Naive thymus-derived CD4-positive, alpha-beta T cell (primary cell): ENCODE results near the gene NSRP1. TPM values are rescaled to one million over a fixed set of nuclear protein-coding genes. Genes with fewer than 3 reads are reported as not detected.

Experiments used
- ATAC-seq: fragments of 150-1000 bp; cut with Tn5 transposase; 2 replicates; pipeline ENCODE4 v1.10.0; 2021; ENCODE audit warnings: mild to moderate bottlenecking, moderate library complexity
- CTCF ChIA-PET: fragments of 350-600 bp; sonication (Branson Sonifier 250); formaldehyde crosslinking; loops from one replicate; lab custom pipeline; 2021; ENCODE audit warnings: antibody characterized with exemption; lab: Charles Lee
- POLR2A ChIA-PET: fragments of 350-600 bp; sonication (Branson Sonifier 250); formaldehyde crosslinking; loops from one replicate; lab custom pipeline; 2021; ENCODE audit warnings: antibody characterized with exemption, inconsistent platforms; lab: Charles Lee
- DNase-seq, 9 donors: peaks; one replicate each; pipeline versions ENCODE4 v3.0.0 to v3.0.0-alpha.2; 2020 to 2022; ENCODE audit warnings: mixed read lengths in 1 of 9
- H3K27ac ChIP-seq: one replicate; pipeline ENCODE4 v1.7.0; 2013; ENCODE audit warnings: mild to moderate bottlenecking, low read depth, low read length, moderate library complexity
- H3K27me3 ChIP-seq, 2 donors: one replicate each; pipeline ENCODE4 v1.7.0; 2013; ENCODE audit warnings: low read length in 2 of 2, mild to moderate bottlenecking in 2 of 2, moderate library complexity in 2 of 2; ENCODE audit not compliant: control insufficient read depth in 2 of 2, insufficient read depth in 2 of 2
- H3K36me3 ChIP-seq, 3 experiments: 1 replicate in 2 of 3; 2 replicates in 1 of 3; pipeline ENCODE4 v1.7.0; 2013; ENCODE audit warnings: low read length in 3 of 3, mild to moderate bottlenecking in 3 of 3, moderate library complexity in 1 of 3; ENCODE audit not compliant: insufficient read depth in 3 of 3, control insufficient read depth in 2 of 3
- H3K4me1 ChIP-seq, 2 donors: one replicate each; pipeline ENCODE4 v1.7.0; 2013; ENCODE audit warnings: low read length in 2 of 2, mild to moderate bottlenecking in 2 of 2, moderate library complexity in 1 of 2; ENCODE audit not compliant: control insufficient read depth in 2 of 2, insufficient read depth in 2 of 2
- H3K4me3 ChIP-seq: 2 replicates; pipeline ENCODE4 v1.7.0; 2013; ENCODE audit warnings: mild to moderate bottlenecking, low read length
- H3K9me3 ChIP-seq, 3 experiments: 1 replicate in 2 of 3; 2 replicates in 1 of 3; pipeline ENCODE4 v1.7.0; 2013; ENCODE audit warnings: low read length in 3 of 3; ENCODE audit not compliant: control insufficient read depth in 2 of 3
- H3K27ac Mint-ChIP-seq, 9 donors: one replicate each; pipeline ENCODE4 v1.8.0; 2020 to 2022; ENCODE audit warnings: mixed read lengths in 9 of 9, mild to moderate bottlenecking in 8 of 9, moderate library complexity in 5 of 9, inconsistent platforms in 2 of 9
- H3K27me3 Mint-ChIP-seq, 5 donors: one replicate each; pipeline ENCODE4 v1.8.0; 2021 to 2022; ENCODE audit warnings: mixed read lengths in 5 of 5, mild to moderate bottlenecking in 1 of 5
- H3K36me3 Mint-ChIP-seq, 5 donors: one replicate each; pipeline ENCODE4 v1.8.0; 2020 to 2022; ENCODE audit warnings: mixed read lengths in 5 of 5, mild to moderate bottlenecking in 3 of 5, inconsistent platforms in 1 of 5
- H3K4me1 Mint-ChIP-seq, 7 donors: one replicate each; pipeline ENCODE4 v1.8.0; 2020 to 2022; ENCODE audit warnings: mixed read lengths in 7 of 7, mild to moderate bottlenecking in 3 of 7, inconsistent platforms in 1 of 7
- H3K4me3 Mint-ChIP-seq, 10 donors: one replicate each; pipeline ENCODE4 v1.8.0; 2020 to 2022; ENCODE audit warnings: mild to moderate bottlenecking in 10 of 10, mixed read lengths in 10 of 10, moderate library complexity in 6 of 10, inconsistent platforms in 2 of 10
- H3K9me3 Mint-ChIP-seq, 11 donors: one replicate each; pipeline ENCODE4 v1.8.0; 2020 to 2022; ENCODE audit warnings: mixed read lengths in 11 of 11, mild to moderate bottlenecking in 4 of 11, inconsistent platforms in 1 of 11, moderate library complexity in 1 of 11
- intact Hi-C, 2 donors: fragments of 100-400 bp; cut with micrococcal nuclease; formaldehyde crosslinking; loops; one replicate each; pipeline ENCODE4 v1.15.1; 2023
- polyA plus RNA-seq, 2 donors: library from polyadenylated mRNA; unstranded; fragments of 300-500 nt; fragmentation: Illumina TruSeq; gene quantifications; one replicate each; pipeline ENCODE4 v1.2.3, GENCODE V29; 2021
- total RNA-seq, 6 experiments: library from RNA in 5 of 6; stranded (reverse) in 5 of 6; gene quantifications; 1 replicate in 5 of 6; 2 replicates in 1 of 6; pipeline ENCODE4 v1.2.3 and lab custom pipeline; 2021 to 2026

The NSRP1 gene
- total and polyA plus RNA-seq, 7 experiments from 2014 or later = 23.3 to 34.7 (median 29.3) TPM

- H3K4me1 ChIP-seq = no peaks in the 10 kb centered on the region
- no peak overlapping the region for H3K27ac Mint-ChIP-seq
- H3K27me3 ChIP-seq = no peaks in the 10 kb centered on the region
- ChIA-PET CTCF (no interaction called here), POLR2A (interaction anchor here (0.5 kb wide), 1 partner anchor 113 kb away, joined by 7 read pairs; no protein-coding TSS in a partner anchor)
- H3K27ac ChIP-seq = no peak overlapping the region
- H3K4me3 ChIP-seq = no peak overlapping the region
- DNase-seq (no peak), ATAC-seq (no peak)
- no peaks in the 10 kb centered on the region for H3K27me3 Mint-ChIP-seq
- intact Hi-C loops = no loop called here
- no peaks in the 10 kb centered on the region for H3K9me3 ChIP-seq
- H3K36me3 ChIP-seq = no peaks in the 10 kb centered on the region
- no peaks in the 10 kb centered on the region for H3K36me3 Mint-ChIP-seq
- H3K4me3 Mint-ChIP-seq = no peak overlapping the region
- peaks cover 0 to 2% (median 0%) of the 10 kb centered on the region in 11 donors for H3K9me3 Mint-ChIP-seq
- peaks cover 0 to 2% (median 0%) of the 10 kb centered on the region in 7 donors for H3K4me1 Mint-ChIP-seq
Measured at GRCh38 chr17:30217746-30218245, 101.2 kb downstream of the NSRP1 start.

DNA sequence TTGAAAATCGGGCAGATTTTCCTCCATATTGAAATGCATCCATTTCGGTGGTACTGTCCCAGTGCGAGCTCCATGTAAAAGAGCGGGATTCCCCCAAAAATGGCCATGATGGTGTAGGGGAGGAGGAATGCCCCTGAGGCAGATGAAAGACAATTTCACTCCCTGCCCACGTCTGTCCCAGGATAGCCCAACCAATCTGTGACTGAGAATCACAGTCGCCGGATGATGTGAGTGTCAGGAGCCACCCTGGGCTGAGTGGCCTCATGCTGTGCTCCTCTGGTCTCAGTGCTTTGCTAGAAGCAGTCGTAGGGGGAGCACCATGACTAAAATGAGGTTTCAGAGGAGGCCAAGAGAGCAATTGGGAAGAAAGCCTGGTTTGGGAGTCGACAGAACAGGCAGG, 102.2 kb downstream of the NSRP1 start:
- intact Hi-C loops = no loop called here
- Mint-ChIP-seq H3K4me3 (no peak overlapping the region), H3K9me3 (peaks cover 0 to 2% (median 0%) of the 10 kb centered on the region in 11 donors), H3K27me3 (no peaks in the 10 kb centered on the region), H3K4me1 (peaks cover 0 to 2% (median 0%) of the 10 kb centered on the region in 7 donors), H3K36me3 (no peaks in the 10 kb centered on the region), H3K27ac (no peak overlapping the region)
- Histone ChIP-seq H3K27ac (no peak overlapping the region), H3K4me3 (no peak overlapping the region), H3K36me3 (no peaks in the 10 kb centered on the region), H3K27me3 (no peaks in the 10 kb centered on the region), H3K4me1 (no peaks in the 10 kb centered on the region), H3K9me3 (no peaks in the 10 kb centered on the region)
- ChIA-PET POLR2A (no interaction called here), CTCF (no interaction called here)
- DNase-seq = no peak
- ATAC-seq = no peak

GRCh38 chr17:30219315-30219714, 102.7 kb downstream of the NSRP1 start:
- no peak overlapping the region for H3K27ac ChIP-seq
- Mint-ChIP-seq H3K4me3 (no peak overlapping the region), H3K27ac (no peak overlapping the region), H3K4me1 (peaks cover 0 to 2% (median 0%) of the 10 kb centered on the region in 7 donors), H3K36me3 (no peaks in the 10 kb centered on the region), H3K9me3 (peaks cover 0 to 2% (median 0%) of the 10 kb centered on the region in 11 donors), H3K27me3 (no peaks in the 10 kb centered on the region)
- intact Hi-C loops = no loop called here
- no peaks in the 10 kb centered on the region for H3K36me3 ChIP-seq
- H3K27me3 ChIP-seq = no peaks in the 10 kb centered on the region
- DNase-seq (no peak), ATAC-seq (no peak)
- H3K4me3 ChIP-seq = no peak overlapping the region
- ChIA-PET POLR2A (no interaction called here), CTCF (no interaction called here)
- H3K9me3 ChIP-seq = no peaks in the 10 kb centered on the region
- H3K4me1 ChIP-seq = no peaks in the 10 kb centered on the region

DNA sequence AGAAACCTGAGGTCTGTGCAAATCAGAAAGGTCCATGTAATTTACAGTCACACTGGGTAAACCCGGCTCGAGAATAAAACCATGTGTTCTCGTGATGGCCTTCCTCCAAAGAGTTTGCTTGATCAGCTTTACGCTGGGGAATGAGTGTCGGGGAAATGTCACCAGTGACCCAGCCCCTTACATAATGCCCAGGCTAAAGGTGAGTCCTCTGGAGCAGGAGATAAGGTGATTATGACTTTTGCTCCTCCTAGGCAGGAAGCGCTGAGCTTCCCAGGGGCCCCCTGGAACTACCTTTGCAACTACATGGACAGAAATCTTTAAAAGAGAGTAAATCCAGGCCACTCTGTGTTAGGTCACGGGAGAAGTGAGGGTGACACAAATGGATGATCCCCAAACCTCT, 103.2 kb downstream of the NSRP1 start:
- Mint-ChIP-seq H3K27me3 (peaks cover 0 to 4% (median 0%) of the 10 kb centered on the region in 5 donors), H3K4me1 (peaks cover 0 to 2% (median 0%) of the 10 kb centered on the region in 7 donors), H3K4me3 (no peak overlapping the region), H3K9me3 (peaks cover 0 to 2% (median 0%) of the 10 kb centered on the region in 11 donors), H3K36me3 (no peaks in the 10 kb centered on the region), H3K27ac (no peak overlapping the region)
- H3K27me3 ChIP-seq = no peaks in the 10 kb centered on the region
- no peak overlapping the region for H3K4me3 ChIP-seq
- CTCF ChIA-PET = no interaction called here
- H3K36me3 ChIP-seq = no peaks in the 10 kb centered on the region
- no peak overlapping the region for H3K27ac ChIP-seq
- POLR2A ChIA-PET = no interaction called here
- no peaks in the 10 kb centered on the region for H3K4me1 ChIP-seq
- H3K9me3 ChIP-seq = no peaks in the 10 kb centered on the region
- DNase-seq (no peak), ATAC-seq (no peak)
- intact Hi-C loops = no loop called here

DNA sequence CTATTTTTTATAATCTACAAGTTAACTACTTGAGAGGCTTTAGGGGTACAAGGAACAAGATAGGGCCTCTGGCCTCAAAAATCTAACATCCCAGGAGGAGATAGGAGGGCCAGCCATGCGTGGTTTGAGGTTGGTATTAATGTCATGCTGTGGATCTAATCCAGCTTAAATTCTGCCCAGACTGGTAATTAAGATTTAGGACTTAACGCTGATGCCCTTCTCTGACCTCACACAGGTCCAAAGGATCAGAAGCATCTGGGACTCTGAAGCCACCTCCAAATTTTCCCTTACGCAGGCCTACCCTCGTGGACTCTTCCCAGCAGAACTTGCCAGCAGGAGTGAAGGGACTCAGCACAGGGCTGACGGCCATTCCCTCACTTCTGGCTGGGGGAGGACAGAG, 103.8 kb downstream of the NSRP1 start:
- no peak for DNase-seq
- Histone ChIP-seq H3K36me3 (no peaks in the 10 kb centered on the region), H3K27me3 (no peaks in the 10 kb centered on the region), H3K4me3 (no peak overlapping the region), H3K9me3 (no peaks in the 10 kb centered on the region), H3K4me1 (no peaks in the 10 kb centered on the region), H3K27ac (no peak overlapping the region)
- peaks cover 0 to 2% (median 0%) of the 10 kb centered on the region in 11 donors for H3K9me3 Mint-ChIP-seq
- intact Hi-C loops = no loop called here
- ChIA-PET POLR2A (no interaction called here), CTCF (no interaction called here)
- H3K27me3 Mint-ChIP-seq = peaks cover 0 to 9% (median 0%) of the 10 kb centered on the region in 5 donors
- peaks cover 0 to 2% (median 0%) of the 10 kb centered on the region in 7 donors for H3K4me1 Mint-ChIP-seq
- no peaks in the 10 kb centered on the region for H3K36me3 Mint-ChIP-seq
- no peak overlapping the region for H3K27ac Mint-ChIP-seq
- H3K4me3 Mint-ChIP-seq = no peak overlapping the region
- no peak for ATAC-seq

DNA sequence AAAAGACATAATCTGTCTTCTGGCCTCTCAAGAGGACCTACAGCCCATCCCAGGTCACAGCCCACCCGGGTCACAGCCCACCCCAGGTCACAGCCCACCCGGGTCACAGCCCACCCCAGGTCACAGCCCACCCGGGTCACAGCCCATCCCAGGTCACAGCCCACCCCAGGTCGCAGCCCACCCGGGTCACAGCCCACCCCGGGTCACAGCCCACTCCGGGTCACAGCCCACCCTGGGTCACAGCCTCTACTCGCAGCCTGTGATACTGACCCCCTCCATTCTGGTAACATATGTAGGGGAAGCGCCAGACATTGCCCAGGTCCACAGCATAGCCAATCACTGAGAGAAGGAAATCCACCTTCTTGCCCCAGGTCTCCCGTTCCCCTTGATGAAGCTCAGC, 104.7 kb downstream of the NSRP1 start:
- Mint-ChIP-seq H3K36me3 (no peaks in the 10 kb centered on the region), H3K9me3 (peaks cover 0 to 2% (median 0%) of the 10 kb centered on the region in 11 donors), H3K27me3 (peaks cover 0 to 15% (median 6%) of the 10 kb centered on the region in 5 donors), H3K4me1 (no peaks in the 10 kb centered on the region), H3K27ac (no peak overlapping the region), H3K4me3 (no peak overlapping the region)
- Histone ChIP-seq H3K27ac (no peak overlapping the region), H3K36me3 (no peaks in the 10 kb centered on the region), H3K4me3 (no peak overlapping the region), H3K9me3 (no peaks in the 10 kb centered on the region), H3K4me1 (no peaks in the 10 kb centered on the region), H3K27me3 (no peaks in the 10 kb centered on the region)
- intact Hi-C loops = no loop called here
- ChIA-PET POLR2A (no interaction called here), CTCF (no interaction called here)
- DNase-seq (no peak), ATAC-seq (no peak)

DNA sequence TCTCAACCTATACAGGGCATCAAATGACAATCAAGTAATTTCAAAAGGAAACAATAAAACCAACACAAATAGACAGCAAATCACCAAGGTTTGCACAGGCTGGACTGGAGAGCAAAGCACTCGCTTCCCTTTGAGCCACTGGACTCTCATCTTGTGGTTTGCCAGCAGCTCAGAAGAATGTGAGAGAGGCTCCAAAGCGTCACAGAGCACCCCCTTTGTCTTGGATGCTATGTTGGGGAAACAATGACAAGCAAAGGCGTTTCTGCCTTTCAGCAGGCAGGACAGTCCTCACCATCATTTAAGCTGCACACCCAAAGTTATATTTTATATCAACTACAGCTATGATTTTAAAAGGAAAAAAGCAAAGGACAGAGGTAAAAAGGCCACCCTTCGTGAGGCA, 105.6 kb downstream of the NSRP1 start:
- H3K27ac Mint-ChIP-seq = no peak overlapping the region
- Histone ChIP-seq H3K27me3 (no peaks in the 10 kb centered on the region), H3K9me3 (no peaks in the 10 kb centered on the region), H3K4me1 (no peaks in the 10 kb centered on the region), H3K27ac (no peak overlapping the region), H3K36me3 (no peaks in the 10 kb centered on the region), H3K4me3 (no peak overlapping the region)
- no peak for ATAC-seq
- H3K4me1 Mint-ChIP-seq = no peaks in the 10 kb centered on the region
- POLR2A ChIA-PET = no interaction called here
- intact Hi-C loops = no loop called here
- CTCF ChIA-PET = interaction anchor here (0.6 kb wide), 1 partner anchor 1243 kb away, joined by 4 read pairs; no protein-coding TSS in a partner anchor
- H3K27me3 Mint-ChIP-seq = peaks cover 0 to 15% (median 6%) of the 10 kb centered on the region in 5 donors
- H3K4me3 Mint-ChIP-seq = no peak overlapping the region
- no peaks in the 10 kb centered on the region for H3K36me3 Mint-ChIP-seq
- DNase-seq = no peak
- peaks cover 0 to 2% (median 0%) of the 10 kb centered on the region in 11 donors for H3K9me3 Mint-ChIP-seq
